Body of pancreas (tissue), 4 donors: Measurements from ENCODE around the gene KIRREL3. TPM values are rescaled to one million over a fixed set of nuclear protein-coding genes. Genes with fewer than 3 reads are reported as not detected.

Experiments used
- ATAC-seq: fragments of 150-250 bp; one replicate; pipeline ENCODE4 v1.9.1; 2016
- DNase-seq, 4 donors: peaks; one replicate each; pipeline ENCODE4 v3.0.0-alpha.2; 2019
- H3K27ac ChIP-seq, 4 donors: fragments of 200-600 bp; sonication (generic); 1 replicate in 3 of 4; 2 replicates in 1 of 4; pipeline versions ENCODE4 v1.5.1 to v1.6.1; 2016 to 2019; ENCODE audit warnings: mild to moderate bottlenecking in 1 of 4, mixed read lengths in 1 of 4, moderate library complexity in 1 of 4
- H3K27me3 ChIP-seq, 2 donors: fragments of 200-600 bp; sonication (generic); one replicate each; pipeline ENCODE4 v1.6.0; 2016; ENCODE audit warnings: mild to moderate bottlenecking in 1 of 2
- H3K36me3 ChIP-seq, 2 donors: fragments of 200-600 bp; sonication (generic); replicated peaks in 1 of 2; 2 replicates each; pipeline ENCODE4 v1.5.1; 2016; ENCODE audit warnings: low read depth in 2 of 2; ENCODE audit not compliant: insufficient read depth in 1 of 2
- H3K4me1 ChIP-seq: fragments of 200-600 bp; sonication (generic); one replicate; pipeline ENCODE4 v1.6.0; 2016
- H3K4me3 ChIP-seq, 2 donors: fragments of 200-600 bp; sonication (generic); 1 replicate in 1 of 2; 2 replicates in 1 of 2; pipeline ENCODE4 v1.5.1; 2016 to 2019
- H3K9me3 ChIP-seq, 3 donors: fragments of 200-600 bp; sonication (generic); 1 replicate in 2 of 3; 2 replicates in 1 of 3; pipeline ENCODE4 v1.5.1; 2016
- CTCF ChIP-seq, 7 experiments: fragments of 450-650 bp in 4 of 7; fragments of 200-600 bp in 3 of 7; sonication (generic) in 3 of 7; IDR thresholded peaks; one replicate each; pipeline ENCODE4 v1.5.1; 2016 to 2019; ENCODE audit warnings: antibody characterized with exemption in 7 of 7
- POLR2A ChIP-seq, 3 donors: fragments of 450-650 bp; IDR thresholded peaks; one replicate each; pipeline ENCODE4 v1.6.1; 2016; ENCODE audit warnings: antibody characterized with exemption in 3 of 3, mild to moderate bottlenecking in 2 of 3
- WGBS, 2 donors: methylation state at CpG; one replicate each; pipeline ENCODE4 v1.1.5; 2017; 5-methylcytosine and 5-hydroxymethylcytosine counted together
- intact Hi-C: fragments of 100-400 bp; cut with DNase I; formaldehyde crosslinking; loops from one replicate; pipeline ENCODE4 v1.15.1; 2023
- total RNA-seq, 2 donors: library from RNA; depleted of rRNA; stranded (reverse); fragments of >200 nt; gene quantifications; one replicate each; pipeline ENCODE4 v1.1.0, GENCODE V29; 2016

The KIRREL3 gene
- total RNA-seq, 2 donors from 2014 or later, result 0.26 TPM; not detected in 1

- Histone ChIP-seq H3K36me3 (no peaks in the 10 kb centered on the region), H3K4me1 (no peaks in the 10 kb centered on the region), H3K9me3 (no peaks in the 10 kb centered on the region), H3K27ac (no peak overlapping the region), H3K27me3 (no peaks in the 10 kb centered on the region), H3K4me3 (no peak overlapping the region)
- DNase-seq (no peak), ATAC-seq (no peak)
- intact Hi-C loops, result no loop called here
- 51 to 63% methylated on average over 4 of the region's 4 CpGs for WGBS, 2 donors
- TF ChIP-seq POLR2A (IDR thresholded peaks at IDR 0.05), result no peak
- TF ChIP-seq CTCF (IDR thresholded peaks at IDR 0.05), result no peak
These were observed 130.5 kb downstream of the KIRREL3 start for GRCh38 chr11:126870021-126870420.

GRCh38 chr11:126868741-126869140 lies 131.8 kb downstream of the KIRREL3 start:
- H3K27me3 ChIP-seq, result no peaks in the 10 kb centered on the region
- TF ChIP-seq POLR2A (IDR thresholded peaks at IDR 0.05), result no peak
- no peak for TF ChIP-seq CTCF (IDR thresholded peaks at IDR 0.05)
- ATAC-seq, result no peak

GRCh38 chr11:126864934-126865333 lies 135.6 kb downstream of the KIRREL3 start:
- intact Hi-C loops, result no loop called here
- 60 to 64% methylated on average over 4 of the region's 4 CpGs for WGBS, 2 donors
- no peak for TF ChIP-seq POLR2A (IDR thresholded peaks at IDR 0.05)
- no peak for TF ChIP-seq CTCF (IDR thresholded peaks at IDR 0.05)
- ATAC-seq (no peak), DNase-seq (no peak)
- Histone ChIP-seq H3K27ac (no peak overlapping the region), H3K4me1 (no peaks in the 10 kb centered on the region), H3K4me3 (no peak overlapping the region), H3K36me3 (no peaks in the 10 kb centered on the region), H3K9me3 (no peaks in the 10 kb centered on the region), H3K27me3 (no peaks in the 10 kb centered on the region)

More at GRCh38 chr11:126868741-126869140, 131.8 kb downstream of the KIRREL3 start:
- Histone ChIP-seq H3K9me3 (no peaks in the 10 kb centered on the region), H3K27ac (no peak overlapping the region), H3K36me3 (no peaks in the 10 kb centered on the region), H3K4me1 (no peaks in the 10 kb centered on the region), H3K4me3 (no peak overlapping the region)
- intact Hi-C loops, result no loop called here
- DNase-seq, result no peak
- 50 to 54% methylated on average over 1 of the region's 1 CpG for WGBS, 2 donors

- Histone ChIP-seq H3K9me3 (no peaks in the 10 kb centered on the region), H3K36me3 (no peaks in the 10 kb centered on the region), H3K4me3 (no peak overlapping the region), H3K27ac (no peak overlapping the region), H3K27me3 (no peaks in the 10 kb centered on the region), H3K4me1 (no peaks in the 10 kb centered on the region)
- no peak for ATAC-seq
- no peak for TF ChIP-seq POLR2A (IDR thresholded peaks at IDR 0.05)
- TF ChIP-seq CTCF (IDR thresholded peaks at IDR 0.05), result no peak
- intact Hi-C loops, result no loop called here
- 58 to 60% methylated on average over 21 of the region's 21 CpGs for WGBS, 2 donors
- DNase-seq, result no peak
These were observed 137.1 kb downstream of the KIRREL3 start for GRCh38 chr11:126863294-126863997.

- WGBS, 2 donors, result 28 to 45% methylated on average over 7 of the region's 7 CpGs
- DNase-seq (no peak), ATAC-seq (no peak)
- no peak overlapping the region for H3K4me3 ChIP-seq
- H3K4me1 ChIP-seq, result no peaks in the 10 kb centered on the region
- no peaks in the 10 kb centered on the region for H3K36me3 ChIP-seq
- no peaks in the 10 kb centered on the region for H3K27me3 ChIP-seq
- no peak overlapping the region for H3K27ac ChIP-seq
- TF ChIP-seq POLR2A (IDR thresholded peaks at IDR 0.05) (no peak), CTCF (IDR thresholded peaks at IDR 0.05) (no peak)
- intact Hi-C loops, result no loop called here
- no peaks in the 10 kb centered on the region for H3K9me3 ChIP-seq
These were observed 137.8 kb downstream of the KIRREL3 start for GRCh38 chr11:126862664-126863243.
